GM19324 (cell line): ENCODE measurements around the gene PSMD2.

Experiments
- ATAC-seq: cut with Tn5 transposase; IDR thresholded peaks from one replicate; pipeline ENCODE4 v1.9.1; 2021; ENCODE audit warnings: mild to moderate bottlenecking, moderate library complexity; ENCODE audit not compliant: unreplicated experiment, low FRiP score

The PSMD2 gene

DNA sequence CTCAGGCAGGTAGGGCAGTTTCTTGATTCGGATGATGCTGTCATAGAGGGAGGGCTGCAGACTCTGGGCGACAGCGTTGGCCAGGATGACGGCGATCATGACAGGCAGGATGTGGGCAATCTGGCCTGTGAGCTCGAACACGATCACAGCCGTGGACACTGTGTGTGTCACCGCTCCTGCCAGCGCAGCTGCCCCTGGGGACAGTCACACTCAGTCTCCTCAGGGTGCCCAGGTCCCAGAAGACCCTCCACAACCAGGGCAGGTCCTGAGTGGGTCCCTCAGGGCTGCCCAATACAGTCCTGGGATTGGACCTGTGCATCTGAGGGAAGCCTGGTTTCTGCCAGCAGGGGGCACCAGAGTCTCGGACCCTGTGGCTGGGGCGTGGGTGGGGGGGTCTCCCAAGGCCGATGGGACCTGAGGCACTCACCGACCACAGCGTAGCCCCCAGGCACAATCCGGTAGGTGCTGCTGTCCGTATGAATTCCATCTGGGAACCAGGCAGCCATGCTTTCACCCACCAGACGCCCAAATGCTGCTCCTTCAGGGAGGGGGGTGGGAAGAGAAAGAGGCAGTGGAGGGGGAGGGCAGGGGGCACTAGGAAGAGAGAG lies 55.2 kb downstream of the PSMD2 start:
- no peak for ATAC-seq

DNA sequence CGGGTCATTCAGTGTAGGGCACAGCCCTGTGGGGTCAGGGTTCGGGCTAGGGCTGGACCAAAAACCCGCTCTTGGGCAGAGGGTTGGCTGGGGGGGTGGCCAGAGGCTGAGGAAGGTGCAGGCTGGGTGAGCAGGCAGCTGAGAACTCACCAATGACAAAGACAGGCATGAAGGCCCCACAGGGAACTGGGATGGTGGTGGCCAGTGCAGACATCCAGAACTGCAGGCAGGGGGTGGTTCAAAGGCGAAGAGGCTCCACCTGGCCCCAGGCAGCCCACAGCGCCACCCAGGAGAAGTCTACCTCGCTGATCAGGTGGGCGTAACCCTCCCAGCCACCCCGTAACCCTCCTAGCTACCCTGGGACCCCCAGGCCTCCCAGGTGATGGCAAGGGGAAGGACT lies 55.7 kb downstream of the PSMD2 start:
- ATAC-seq = no peak

DNA sequence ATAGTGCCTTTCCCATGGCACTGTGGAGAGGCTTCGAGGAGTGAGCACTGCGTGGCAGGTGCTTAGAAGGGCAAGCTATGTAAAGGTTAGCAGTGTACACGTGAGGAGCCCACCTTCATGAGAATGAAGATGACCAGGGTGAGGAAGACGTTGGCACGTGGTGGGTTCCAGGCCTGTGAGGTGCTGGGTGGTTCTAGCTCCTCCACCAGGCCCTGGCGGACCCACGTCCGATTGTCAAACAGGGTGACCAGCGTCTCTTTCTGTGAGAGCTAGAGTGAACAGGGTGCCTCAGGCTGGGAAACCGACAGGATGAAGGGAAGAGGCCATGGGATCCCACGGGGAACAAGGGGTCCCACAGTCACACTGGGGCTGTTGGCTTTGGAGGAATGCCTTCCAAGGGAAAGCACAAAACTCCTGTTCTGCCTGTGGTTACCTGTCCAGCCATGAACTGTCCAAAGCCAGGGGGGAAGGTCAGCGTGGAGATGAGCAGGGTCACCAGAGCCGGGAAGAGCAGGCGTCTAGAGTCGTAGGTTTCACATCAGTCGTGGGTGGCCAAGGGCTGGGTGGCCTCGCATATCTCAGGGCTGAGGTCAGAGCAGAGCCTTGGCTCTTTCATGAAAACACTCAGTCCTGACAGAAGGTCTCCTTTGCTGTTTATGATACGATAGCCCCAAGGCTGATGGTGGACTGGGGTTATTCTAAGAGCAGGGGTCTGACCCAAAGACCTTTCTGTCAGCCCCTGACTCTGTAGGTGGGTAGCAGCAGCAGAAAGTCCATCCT lies 56.4 kb downstream of the PSMD2 start:
- no peak for ATAC-seq

DNA sequence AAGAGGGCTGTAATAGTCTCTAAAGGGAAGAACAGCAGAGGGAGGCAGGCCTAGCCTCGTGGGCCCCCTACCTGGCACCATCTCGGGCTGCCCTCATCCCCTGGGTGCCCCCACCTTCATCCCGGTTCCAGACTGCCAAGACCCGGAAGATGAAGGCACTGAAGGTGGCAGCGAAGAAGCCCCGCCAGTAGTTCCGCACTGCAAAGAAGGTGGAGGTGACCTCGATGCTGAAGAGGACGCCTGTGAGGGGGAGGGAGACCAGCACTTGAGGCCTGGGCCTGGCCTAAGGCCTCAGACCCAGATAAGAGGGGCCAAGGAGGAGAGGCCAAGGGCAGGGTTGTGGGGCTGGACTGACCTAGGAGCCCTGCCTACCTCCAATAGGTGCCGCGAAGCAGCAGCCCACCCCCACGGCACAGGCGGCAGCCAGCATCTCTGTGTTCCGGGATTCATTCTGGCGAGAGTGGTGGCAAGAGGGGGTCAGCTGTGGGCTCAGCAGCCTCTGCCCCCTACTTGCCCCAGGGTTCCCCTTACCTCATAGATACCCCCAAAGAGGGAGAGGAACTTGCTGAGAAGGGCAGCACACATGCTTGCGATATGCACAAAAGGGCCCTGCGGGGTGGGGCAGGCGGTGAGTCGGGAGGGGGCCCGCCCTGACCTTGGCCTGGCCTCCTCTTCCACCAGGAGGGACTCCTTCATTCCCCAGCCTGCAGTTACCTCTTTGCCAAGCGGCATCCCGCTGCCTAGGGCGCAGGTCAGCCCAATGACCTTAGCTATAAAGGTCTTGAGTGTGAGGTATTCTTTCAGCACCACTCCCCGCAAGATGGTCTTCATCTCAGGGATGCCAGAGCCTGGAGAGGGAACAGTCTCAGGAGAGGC lies 58.4 kb downstream of the PSMD2 start:
- ATAC-seq = no peak

DNA sequence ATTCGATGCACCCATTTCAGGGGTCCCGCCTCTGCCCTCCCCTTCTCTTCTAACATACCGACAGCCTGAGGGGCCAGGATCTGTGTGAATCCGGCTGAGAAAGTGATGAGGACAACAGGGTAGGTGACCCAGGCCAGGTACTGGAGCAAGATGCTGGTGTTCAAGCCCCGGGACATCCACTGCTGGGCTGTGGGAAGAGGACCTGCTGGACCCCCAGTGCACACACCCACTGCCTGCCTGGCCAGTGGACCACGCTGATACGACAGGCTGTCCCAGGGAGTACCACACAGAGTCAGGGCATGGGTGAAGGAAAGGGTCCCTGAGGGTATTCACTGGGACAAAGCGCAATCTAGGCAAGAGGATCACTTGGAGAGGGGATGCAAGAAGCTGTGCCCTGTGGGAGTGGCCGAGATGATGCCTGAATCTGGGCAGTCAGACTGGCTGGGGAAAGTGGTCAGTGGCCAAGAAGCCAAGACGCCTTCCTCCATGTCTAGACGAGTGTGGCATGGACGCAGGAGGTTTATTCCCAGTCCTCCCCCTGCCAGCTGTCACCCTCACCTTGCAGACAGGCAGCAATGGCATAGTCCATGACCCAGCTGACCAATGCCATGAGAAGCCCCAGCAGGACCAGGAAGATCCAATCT lies 59.2 kb downstream of the PSMD2 start:
- ATAC-seq = no peak
